HG02870 (cell line): Measurements from ENCODE around the gene PHEX.

ENCODE experiments used
- ATAC-seq: cut with Tn5 transposase; IDR thresholded peaks from one replicate; pipeline ENCODE4 v1.9.1; 2021; ENCODE audit warnings: mild to moderate bottlenecking, moderate library complexity; ENCODE audit not compliant: unreplicated experiment

PHEX gene

GRCh38 chrX:22039541-22039940, 7.4 kb downstream of the PHEX start:
- ATAC-seq: no peak

GRCh38 chrX:22040184-22040583, 8.1 kb downstream of the PHEX start:
- no peak for ATAC-seq

GRCh38 chrX:22041907-22042530, 9.9 kb downstream of the PHEX start:
- no peak for ATAC-seq

GRCh38 chrX:22043872-22044271, 11.7 kb downstream of the PHEX start:
- ATAC-seq: no peak

- ATAC-seq: no peak
Measured at GRCh38 chrX:22047468-22047867, 15.3 kb downstream of the PHEX start.

GRCh38 chrX:22053481-22053880, 21.4 kb downstream of the PHEX start:
- no peak for ATAC-seq

GRCh38 chrX:22056235-22056634, 24.1 kb downstream of the PHEX start:
- no peak for ATAC-seq

GRCh38 chrX:22057667-22058066, 25.5 kb downstream of the PHEX start:
- no peak for ATAC-seq

GRCh38 chrX:22059775-22060174, 27.6 kb downstream of the PHEX start:
- ATAC-seq: no peak

GRCh38 chrX:22060415-22061280, 28.5 kb downstream of the PHEX start:
- peak; percentile 57 for ATAC-seq

- ATAC-seq: peak; percentile 72
Measured at GRCh38 chrX:22063284-22063683, 31.2 kb downstream of the PHEX start.

- ATAC-seq: no peak
Measured at GRCh38 chrX:22069586-22069985, 37.5 kb downstream of the PHEX start.

GRCh38 chrX:22073928-22074327, 41.8 kb downstream of the PHEX start:
- ATAC-seq: no peak

GRCh38 chrX:22078117-22078516, 46.0 kb downstream of the PHEX start:
- no peak for ATAC-seq

GRCh38 chrX:22081475-22082092, 49.5 kb downstream of the PHEX start:
- peak; percentile 80 for ATAC-seq

GRCh38 chrX:22086003-22086402, 53.9 kb downstream of the PHEX start:
- no peak for ATAC-seq

GRCh38 chrX:22087011-22087557, 55.0 kb downstream of the PHEX start:
- no peak for ATAC-seq

- no peak for ATAC-seq
Measured at GRCh38 chrX:22088326-22088725, 56.2 kb downstream of the PHEX start.

- no peak for ATAC-seq
Measured at GRCh38 chrX:22090181-22090580, 58.1 kb downstream of the PHEX start.

- ATAC-seq: no peak
Measured at GRCh38 chrX:22093550-22093949, 61.4 kb downstream of the PHEX start.

- no peak for ATAC-seq
Measured at GRCh38 chrX:22095286-22095685, 63.2 kb downstream of the PHEX start.

GRCh38 chrX:22095856-22096255, 63.7 kb downstream of the PHEX start:
- ATAC-seq: no peak
